Skeletal muscle tissue (tissue), 4 donors: ENCODE measurements around the gene GCN1. TPM values are rescaled to one million over a fixed set of nuclear protein-coding genes. Genes with fewer than 3 reads are reported as not detected.

Experiments
- H3K27ac ChIP-seq: one replicate; pipeline ENCODE4 v1.7.0; 2013; ENCODE audit warnings: mild to moderate bottlenecking, low read depth, low read length, inconsistent platforms
- H3K27me3 ChIP-seq, 3 donors: one replicate each; pipeline ENCODE4 v1.7.0; 2013; ENCODE audit warnings: low read length in 3 of 3; ENCODE audit not compliant: control insufficient read depth in 3 of 3, insufficient read depth in 3 of 3
- H3K36me3 ChIP-seq, 3 donors: one replicate each; pipeline ENCODE4 v1.7.0; 2013; ENCODE audit warnings: low read length in 3 of 3; ENCODE audit not compliant: control insufficient read depth in 3 of 3, insufficient read depth in 3 of 3
- H3K4me1 ChIP-seq, 3 donors: one replicate each; pipeline ENCODE4 v1.7.0; 2013; ENCODE audit warnings: low read length in 3 of 3, mild to moderate bottlenecking in 3 of 3; ENCODE audit not compliant: control insufficient read depth in 3 of 3, insufficient read depth in 3 of 3
- H3K4me3 ChIP-seq, 3 donors: one replicate each; pipeline ENCODE4 v1.7.0; 2013; ENCODE audit warnings: low read length in 3 of 3
- H3K9ac ChIP-seq, 3 donors: one replicate each; pipeline ENCODE4 v1.7.0; 2013; ENCODE audit warnings: low read length in 3 of 3, mild to moderate bottlenecking in 3 of 3, moderate library complexity in 2 of 3, low read depth in 1 of 3
- H3K9me3 ChIP-seq, 3 donors: one replicate each; pipeline ENCODE4 v1.7.0; 2013; ENCODE audit warnings: low read length in 3 of 3; ENCODE audit not compliant: control insufficient read depth in 3 of 3
- total RNA-seq: library from RNA; depleted of rRNA; stranded (reverse); fragments of >200 nt; gene quantifications from one replicate; pipeline ENCODE4 v1.2.3, GENCODE V29; 2014
- donor health status: Osteomylitis.

The GCN1 gene
- total RNA-seq, 1 donor from 2014 or later, result 87.2 TPM

DNA sequence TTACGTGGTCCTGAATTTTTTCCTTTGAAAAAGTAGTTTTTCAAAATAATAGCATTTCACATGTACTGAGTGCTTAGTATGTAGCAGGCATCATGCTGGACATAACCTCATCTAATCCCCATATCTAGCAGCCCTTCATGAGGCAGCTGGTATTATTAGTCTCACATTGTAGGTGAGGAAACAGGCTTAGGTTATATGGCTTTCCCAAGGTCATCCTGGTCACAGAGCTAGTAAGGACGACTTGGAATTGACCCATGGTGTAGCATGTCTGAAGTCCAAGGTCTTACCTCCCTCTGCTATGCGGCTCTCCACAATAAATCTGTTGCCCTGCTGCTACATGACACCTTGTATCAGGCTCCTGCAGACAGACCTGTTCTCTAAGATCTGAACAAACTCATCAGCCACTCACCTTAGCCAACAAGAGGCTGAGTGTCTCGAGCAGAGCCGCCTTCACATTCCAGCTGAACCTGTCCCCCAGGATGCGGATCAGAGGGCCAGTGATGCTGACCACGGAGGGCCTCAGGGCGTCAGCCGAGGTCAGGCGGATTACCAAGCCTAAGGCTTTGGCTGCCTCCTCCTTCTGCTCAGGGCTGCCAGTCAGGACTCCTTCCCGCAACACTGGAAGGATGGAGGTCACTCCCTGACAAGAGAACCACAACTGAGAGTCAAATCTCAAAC, 58.3 kb downstream of the GCN1 start:
- Histone ChIP-seq H3K27me3 (no peaks in the 10 kb centered on the region), H3K9ac (peak overlapping the region in 1 of 3 donors; percentile 45), H3K36me3 (peaks cover 81 to 92% (median 91%) of the 10 kb centered on the region in 3 donors), H3K4me3 (no peak overlapping the region), H3K27ac (no peak overlapping the region), H3K4me1 (peaks cover 4 to 12% (median 9%) of the 10 kb centered on the region in 3 donors), H3K9me3 (no peaks in the 10 kb centered on the region)

DNA sequence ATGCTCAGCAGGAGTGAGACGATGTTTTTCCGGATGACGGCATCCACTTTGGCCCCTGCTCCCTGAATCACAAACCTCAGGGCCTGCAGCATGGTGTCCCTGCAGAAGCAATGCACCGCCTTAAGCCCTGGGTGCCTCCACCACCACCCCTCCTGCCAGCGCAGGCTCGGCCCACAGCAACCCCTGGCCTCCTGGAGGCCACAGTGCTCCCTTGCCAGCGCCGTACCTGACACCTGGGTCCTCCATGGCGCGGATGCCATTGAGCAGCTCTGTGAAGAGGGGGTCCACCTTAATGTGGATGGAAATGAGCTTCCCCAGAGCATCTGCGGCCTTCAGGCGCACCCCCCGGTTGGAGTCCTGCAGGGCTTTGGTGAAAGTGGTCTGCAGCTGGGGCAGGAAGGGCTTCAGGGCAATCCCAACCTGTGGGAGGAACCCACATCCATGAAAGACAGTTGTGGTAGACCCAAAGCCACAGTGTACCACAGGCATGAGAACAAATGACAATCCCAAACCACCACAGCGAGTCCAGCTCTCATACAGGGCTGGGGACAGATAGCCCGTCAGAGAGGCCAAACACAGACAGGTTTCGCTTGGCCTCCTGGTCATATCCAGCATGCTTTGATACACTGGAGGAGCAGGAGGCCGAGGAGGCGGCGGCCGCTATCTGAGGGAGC, 60.1 kb downstream of the GCN1 start:
- Histone ChIP-seq H3K27ac (no peak overlapping the region), H3K36me3 (peaks cover 81 to 92% (median 91%) of the 10 kb centered on the region in 3 donors), H3K27me3 (no peaks in the 10 kb centered on the region), H3K4me1 (peaks cover 4 to 12% (median 9%) of the 10 kb centered on the region in 3 donors), H3K4me3 (no peak overlapping the region), H3K9me3 (no peaks in the 10 kb centered on the region), H3K9ac (no peak overlapping the region)

DNA sequence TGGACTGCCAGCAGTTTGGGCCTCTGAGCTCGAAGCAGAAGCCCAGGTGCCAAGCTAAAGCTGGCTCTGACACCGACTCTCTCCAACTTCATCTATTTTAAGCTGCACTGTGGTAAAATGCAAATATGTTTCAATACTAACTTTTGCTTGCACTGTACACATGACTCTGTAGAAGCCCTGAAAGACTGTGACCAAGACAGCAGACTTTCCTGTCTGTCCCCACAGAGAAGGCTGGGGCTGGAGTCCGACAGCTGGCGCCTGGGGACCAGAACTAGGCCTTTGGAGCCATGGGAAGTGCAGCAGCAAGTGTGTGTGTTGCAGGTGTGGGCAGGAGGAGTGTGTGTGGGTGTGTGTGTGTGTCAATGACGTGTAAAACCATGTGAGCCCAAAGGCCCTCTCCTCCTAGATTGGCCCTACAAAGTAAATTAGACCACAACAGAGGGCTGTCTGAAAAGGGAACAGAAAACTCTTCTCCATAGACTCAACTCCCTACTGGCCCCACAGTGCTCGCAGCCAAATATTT, 61.6 kb downstream of the GCN1 start:
- peak overlapping the region in 1 of 3 donors; percentile 1 for H3K9ac ChIP-seq
- peaks cover 79 to 91% (median 89%) of the 10 kb centered on the region in 3 donors for H3K36me3 ChIP-seq
- no peak overlapping the region for H3K4me3 ChIP-seq
- peaks cover 4 to 12% (median 9%) of the 10 kb centered on the region in 3 donors for H3K4me1 ChIP-seq
- H3K9me3 ChIP-seq, result no peaks in the 10 kb centered on the region
- no peaks in the 10 kb centered on the region for H3K27me3 ChIP-seq
- H3K27ac ChIP-seq, result no peak overlapping the region

- Histone ChIP-seq H3K4me1 (peaks cover 4 to 12% (median 11%) of the 10 kb centered on the region in 3 donors), H3K4me3 (no peak overlapping the region), H3K36me3 (peaks cover 79 to 91% (median 89%) of the 10 kb centered on the region in 3 donors), H3K9me3 (no peaks in the 10 kb centered on the region), H3K27ac (no peak overlapping the region), H3K27me3 (no peaks in the 10 kb centered on the region), H3K9ac (peak overlapping the region in 1 of 3 donors; percentile 1)
Observed at GRCh38 chr12:120132054-120132836, 62.3 kb downstream of the GCN1 start.

DNA sequence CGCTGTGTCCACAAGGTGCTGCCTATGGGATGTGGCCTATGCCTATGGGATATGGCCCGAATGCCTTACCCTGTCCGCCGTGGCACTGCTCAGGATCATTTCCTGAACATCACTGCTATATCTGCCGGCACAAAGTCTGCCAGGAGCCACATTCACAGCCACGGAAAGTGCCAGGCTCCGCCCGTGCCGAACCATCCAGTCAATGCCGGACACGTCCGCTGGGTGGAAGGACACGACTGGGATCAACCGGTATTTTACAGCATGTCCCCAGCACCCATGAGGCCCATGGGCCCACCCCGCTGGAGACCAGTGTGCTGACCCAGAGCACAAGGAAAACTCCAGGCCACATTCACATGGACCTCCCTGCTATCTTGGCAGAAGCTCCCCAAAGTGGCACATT, 63.4 kb downstream of the GCN1 start:
- H3K4me3 ChIP-seq, result no peak overlapping the region
- H3K9me3 ChIP-seq, result no peaks in the 10 kb centered on the region
- H3K9ac ChIP-seq, result no peak overlapping the region
- no peak overlapping the region for H3K27ac ChIP-seq
- H3K36me3 ChIP-seq, result peaks cover 73 to 90% (median 87%) of the 10 kb centered on the region in 3 donors
- peaks cover 8 to 16% (median 12%) of the 10 kb centered on the region in 3 donors for H3K4me1 ChIP-seq
- no peaks in the 10 kb centered on the region for H3K27me3 ChIP-seq

DNA sequence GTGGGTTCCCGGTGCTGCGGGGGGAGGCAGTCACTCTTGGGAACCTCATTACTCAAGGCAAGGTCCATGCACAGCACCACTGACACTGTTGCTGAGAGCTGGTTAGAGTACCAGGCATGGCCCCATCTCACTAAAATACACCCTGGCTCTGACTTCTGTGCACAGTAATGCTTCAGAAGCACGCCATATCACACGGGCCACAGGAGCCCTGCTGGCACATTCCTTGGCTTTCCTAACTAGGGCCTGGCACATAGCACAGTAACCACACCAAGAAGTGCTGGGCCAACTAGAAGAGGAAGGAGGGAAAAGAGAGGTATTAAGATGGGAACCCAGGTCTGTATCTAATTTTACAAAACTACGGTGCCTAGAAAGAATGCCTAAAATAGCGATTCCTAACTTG, 64.5 kb downstream of the GCN1 start:
- H3K27ac ChIP-seq, result no peak overlapping the region
- peaks cover 9 to 17% (median 12%) of the 10 kb centered on the region in 3 donors for H3K4me1 ChIP-seq
- peaks cover 73 to 84% (median 83%) of the 10 kb centered on the region in 3 donors for H3K36me3 ChIP-seq

DNA sequence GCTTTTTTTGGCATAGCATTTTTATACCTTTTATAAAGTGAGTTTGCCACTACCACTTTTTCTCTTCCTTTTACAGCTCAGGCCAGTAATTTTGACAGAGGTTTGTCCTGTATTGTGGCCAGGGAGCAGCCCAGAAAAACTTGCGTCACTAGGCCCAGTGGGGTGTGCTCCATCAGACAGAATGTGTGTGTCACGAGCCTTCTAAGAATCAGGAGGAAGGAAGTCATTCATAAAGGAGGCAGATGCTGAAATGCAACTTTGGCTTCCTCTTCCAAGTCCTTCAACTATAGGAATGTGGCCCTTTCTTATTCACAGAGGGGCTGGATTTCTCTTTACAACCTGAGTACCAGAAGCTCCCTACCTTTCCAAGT, 67.9 kb downstream of the GCN1 start:
- Histone ChIP-seq H3K9ac (peak overlapping the region in 1 of 3 donors; percentile 27), H3K9me3 (no peaks in the 10 kb centered on the region), H3K27ac (peak overlapping the region; percentile 21), H3K4me1 (peaks cover 9 to 12% (median 10%) of the 10 kb centered on the region in 3 donors), H3K36me3 (peaks cover 43 to 52% (median 51%) of the 10 kb centered on the region in 3 donors), H3K27me3 (no peaks in the 10 kb centered on the region), H3K4me3 (no peak overlapping the region)

More for the DNA sequence above, 64.5 kb downstream of the GCN1 start:
- no peak overlapping the region for H3K4me3 ChIP-seq
- no peaks in the 10 kb centered on the region for H3K9me3 ChIP-seq
- no peaks in the 10 kb centered on the region for H3K27me3 ChIP-seq
- H3K9ac ChIP-seq, result no peak overlapping the region

DNA sequence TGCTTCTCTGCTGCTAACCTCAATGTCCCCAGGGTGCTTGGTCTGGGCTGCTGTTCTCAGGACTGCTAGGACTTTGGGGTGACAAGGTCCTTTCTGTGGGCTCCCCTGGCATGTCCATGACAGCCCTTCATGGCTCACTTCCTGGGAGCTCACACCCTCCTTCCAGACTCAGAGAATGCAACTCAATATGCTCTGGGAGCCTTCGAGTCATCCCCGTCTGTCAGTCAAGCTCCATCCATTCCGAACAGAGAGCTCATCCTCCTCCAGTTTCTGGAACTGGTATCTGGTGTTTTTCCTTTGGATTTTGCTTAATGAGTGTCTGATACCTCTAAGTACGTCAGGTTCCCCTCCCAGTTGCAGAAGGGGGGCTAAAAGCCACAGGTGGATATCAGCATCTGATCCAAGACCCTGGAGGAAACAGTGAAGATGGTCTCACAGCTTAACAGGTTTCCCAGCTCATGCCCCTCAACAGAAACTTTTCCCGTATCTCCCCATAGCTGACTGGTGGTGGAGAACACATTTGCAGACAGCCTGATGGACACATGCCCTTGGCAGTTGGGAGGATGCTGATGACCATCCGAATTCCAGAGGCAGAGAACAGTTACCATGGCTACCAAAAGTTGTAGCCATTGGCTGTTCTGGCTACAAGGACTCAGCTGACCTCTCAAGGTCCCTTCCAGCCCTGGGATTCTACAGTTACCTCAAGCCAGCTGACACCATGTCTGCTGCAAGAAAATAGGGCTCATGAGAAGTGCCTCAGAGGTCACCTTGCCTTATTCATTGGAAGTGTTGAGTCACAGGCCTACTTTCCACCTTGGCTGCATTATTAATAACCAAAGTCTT, 68.5 kb downstream of the GCN1 start:
- H3K36me3 ChIP-seq, result peaks cover 37 to 46% (median 45%) of the 10 kb centered on the region in 3 donors
- H3K27me3 ChIP-seq, result no peaks in the 10 kb centered on the region
- peaks cover 9 to 12% (median 10%) of the 10 kb centered on the region in 3 donors for H3K4me1 ChIP-seq
- no peak overlapping the region for H3K9ac ChIP-seq
- peak overlapping the region; percentile 21 for H3K27ac ChIP-seq
- no peaks in the 10 kb centered on the region for H3K9me3 ChIP-seq
- no peak overlapping the region for H3K4me3 ChIP-seq

DNA sequence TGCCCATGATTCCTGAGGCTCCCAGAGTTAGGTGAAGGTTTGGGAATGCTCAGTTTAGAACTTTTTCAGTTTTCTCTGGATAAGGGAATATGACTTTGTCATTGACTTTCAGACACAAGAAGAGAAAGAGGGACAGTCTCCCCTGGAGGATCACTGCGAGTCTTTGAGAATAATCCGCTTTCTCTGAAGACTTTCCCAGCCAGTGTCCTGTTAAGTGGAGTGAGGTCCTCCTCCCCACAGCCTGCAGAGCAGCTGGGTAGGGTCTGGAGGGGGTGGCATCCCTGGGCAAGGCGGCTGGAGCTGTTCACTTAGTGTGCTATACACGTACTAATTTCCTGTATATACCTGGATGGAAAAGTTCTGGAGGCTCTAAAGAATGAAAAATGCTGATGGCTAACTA, 69.5 kb downstream of the GCN1 start:
- Histone ChIP-seq H3K36me3 (peaks cover 27 to 37% (median 35%) of the 10 kb centered on the region in 3 donors), H3K27ac (no peak overlapping the region), H3K9ac (no peak overlapping the region), H3K9me3 (no peaks in the 10 kb centered on the region), H3K4me3 (no peak overlapping the region), H3K27me3 (no peaks in the 10 kb centered on the region), H3K4me1 (peaks cover 9 to 12% (median 10%) of the 10 kb centered on the region in 3 donors)
